Right atrium auricular region (tissue), 2 donors: Measurements from ENCODE around the gene CRELD1. TPM values are rescaled to one million over a fixed set of nuclear protein-coding genes. Genes with fewer than 3 reads are reported as not detected.

Source experiments
- DNase-seq: peaks from one replicate; pipeline ENCODE4 v3.0.0-alpha.2; 2019; ENCODE audit warnings: low spot score
- H3K27ac ChIP-seq, 2 donors: fragments of 200-600 bp; sonication (generic); 1 replicate in 1 of 2; 2 replicates in 1 of 2; pipeline ENCODE4 v1.5.1; 2016 to 2019
- H3K27me3 ChIP-seq, 2 donors: fragments of 200-600 bp; sonication (generic); one replicate each; pipeline versions ENCODE4 v1.5.1 to v1.6.0; 2017 to 2019
- H3K36me3 ChIP-seq: fragments of 200-600 bp; sonication (generic); one replicate; pipeline ENCODE4 v1.5.1; 2016
- H3K4me1 ChIP-seq, 2 donors: fragments of 200-600 bp; sonication (generic); one replicate each; pipeline versions ENCODE4 v1.5.1 to v1.6.0; 2017 to 2019
- H3K4me3 ChIP-seq, 2 donors: fragments of 200-600 bp; sonication (generic); 1 replicate in 1 of 2; 2 replicates in 1 of 2; pipeline ENCODE4 v1.5.1; 2017 to 2019; ENCODE audit warnings: mild to moderate bottlenecking in 1 of 2, moderate library complexity in 1 of 2
- H3K9me3 ChIP-seq, 2 donors: fragments of 200-600 bp; sonication (generic); one replicate each; pipeline ENCODE4 v1.5.1; 2019
- total RNA-seq, 2 donors: library from RNA; depleted of rRNA; stranded (reverse); fragments of >200 nt; gene quantifications; one replicate each; pipeline ENCODE4 v1.1.0, GENCODE V29; 2016
- TF ChIP-seq, protein P1 (sequence below), 2 donors: fragments of 200-600 bp; sonication (generic); IDR thresholded peaks; one replicate each; pipeline ENCODE4 v1.5.1; 2019; ENCODE audit warnings: antibody characterized with exemption in 2 of 2

Gene CRELD1
- total RNA-seq, 2 donors from 2014 or later: 63.9 to 79.0 TPM

DNA sequence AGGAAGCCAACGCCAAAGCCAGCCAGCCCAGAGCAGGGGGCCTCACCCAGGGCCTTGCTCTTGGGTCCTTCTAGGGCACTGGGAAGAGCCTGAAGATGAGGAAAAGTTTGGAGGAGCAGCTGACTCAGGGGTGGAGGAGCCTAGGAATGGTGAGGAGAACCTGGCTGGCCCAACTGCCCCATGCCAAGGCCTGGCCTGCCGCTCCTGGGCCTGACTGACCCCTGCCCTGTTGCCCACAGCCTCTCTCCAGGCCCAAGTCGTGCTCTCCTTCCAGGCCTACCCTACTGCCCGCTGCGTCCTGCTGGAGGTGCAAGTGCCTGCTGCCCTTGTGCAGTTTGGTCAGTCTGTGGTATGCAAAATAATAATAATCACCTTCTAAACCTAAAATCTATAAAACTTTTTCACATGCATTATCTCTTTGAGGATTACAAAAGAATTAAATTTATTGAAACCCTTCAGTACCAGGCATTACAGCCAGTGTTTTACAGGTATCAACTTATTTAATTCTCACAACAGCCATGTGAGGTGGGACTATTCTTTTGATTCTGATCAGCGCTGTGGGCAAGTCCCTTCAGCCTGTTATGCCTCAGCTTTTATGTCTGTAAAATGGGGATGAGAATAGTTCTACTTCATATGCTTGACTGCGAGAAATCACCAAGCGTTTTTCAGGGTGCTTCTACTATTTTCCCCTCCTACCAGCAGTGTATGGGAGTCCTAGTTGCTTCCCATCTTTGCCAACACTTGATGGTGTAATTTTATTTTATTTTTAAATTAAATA, 15.2 kb upstream of the CRELD1 start:
- DNase-seq: no peak
- H3K9me3 ChIP-seq: no peaks in the 10 kb centered on the region
- H3K4me1 ChIP-seq: peaks cover 0 to 36% of the 10 kb centered on the region in 2 donors
- H3K27ac ChIP-seq: no peak overlapping the region
- H3K36me3 ChIP-seq: peaks cover 14% of the 10 kb centered on the region
- TF ChIP-seq, protein P1, sequence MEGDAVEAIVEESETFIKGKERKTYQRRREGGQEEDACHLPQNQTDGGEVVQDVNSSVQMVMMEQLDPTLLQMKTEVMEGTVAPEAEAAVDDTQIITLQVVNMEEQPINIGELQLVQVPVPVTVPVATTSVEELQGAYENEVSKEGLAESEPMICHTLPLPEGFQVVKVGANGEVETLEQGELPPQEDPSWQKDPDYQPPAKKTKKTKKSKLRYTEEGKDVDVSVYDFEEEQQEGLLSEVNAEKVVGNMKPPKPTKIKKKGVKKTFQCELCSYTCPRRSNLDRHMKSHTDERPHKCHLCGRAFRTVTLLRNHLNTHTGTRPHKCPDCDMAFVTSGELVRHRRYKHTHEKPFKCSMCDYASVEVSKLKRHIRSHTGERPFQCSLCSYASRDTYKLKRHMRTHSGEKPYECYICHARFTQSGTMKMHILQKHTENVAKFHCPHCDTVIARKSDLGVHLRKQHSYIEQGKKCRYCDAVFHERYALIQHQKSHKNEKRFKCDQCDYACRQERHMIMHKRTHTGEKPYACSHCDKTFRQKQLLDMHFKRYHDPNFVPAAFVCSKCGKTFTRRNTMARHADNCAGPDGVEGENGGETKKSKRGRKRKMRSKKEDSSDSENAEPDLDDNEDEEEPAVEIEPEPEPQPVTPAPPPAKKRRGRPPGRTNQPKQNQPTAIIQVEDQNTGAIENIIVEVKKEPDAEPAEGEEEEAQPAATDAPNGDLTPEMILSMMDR (IDR thresholded peaks at IDR 0.05): no peak
- no peaks in the 10 kb centered on the region for H3K27me3 ChIP-seq
- no peak overlapping the region for H3K4me3 ChIP-seq

GRCh38 chr3:9928158-9928557, 5.5 kb upstream of the CRELD1 start:
- peaks cover 0 to 9% of the 10 kb centered on the region in 2 donors for H3K4me1 ChIP-seq
- no peak overlapping the region for H3K4me3 ChIP-seq
- peaks cover 41% of the 10 kb centered on the region for H3K36me3 ChIP-seq
- no peak for DNase-seq
- H3K9me3 ChIP-seq: no peaks in the 10 kb centered on the region
- TF ChIP-seq, protein P1 (IDR thresholded peaks at IDR 0.05): no peak
- no peak overlapping the region for H3K27ac ChIP-seq
- H3K27me3 ChIP-seq: no peaks in the 10 kb centered on the region

GRCh38 chr3:9930804-9931418, 2.7 kb upstream of the CRELD1 start:
- TF ChIP-seq, protein P1 (IDR thresholded peaks at IDR 0.05): peak in 1 of 2 donors; percentile 27
- no peaks in the 10 kb centered on the region for H3K27me3 ChIP-seq
- no peak overlapping the region for H3K4me3 ChIP-seq
- H3K27ac ChIP-seq: no peak overlapping the region
- H3K36me3 ChIP-seq: peaks cover 24% of the 10 kb centered on the region
- H3K4me1 ChIP-seq: peaks cover 0 to 27% of the 10 kb centered on the region in 2 donors
- H3K9me3 ChIP-seq: no peaks in the 10 kb centered on the region
- DNase-seq: no peak

DNA sequence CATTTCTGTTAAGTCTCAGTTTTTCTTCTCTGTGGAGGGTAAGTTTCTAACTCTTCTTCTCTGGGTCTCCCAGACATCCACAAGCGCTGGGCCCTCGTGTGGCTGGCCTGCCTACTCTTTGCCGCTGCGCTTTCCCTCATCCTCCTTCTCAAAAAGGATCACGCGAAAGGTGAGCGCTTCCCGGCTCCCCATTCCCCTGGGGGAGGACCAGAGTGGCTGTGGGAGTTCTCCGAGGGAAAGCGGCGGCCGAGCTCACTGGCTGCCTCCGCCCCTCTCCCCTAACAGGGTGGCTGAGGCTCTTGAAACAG, 1.1 kb upstream of the CRELD1 start:
- Histone ChIP-seq H3K4me3 (peak overlapping the region; percentile 68 to 81), H3K27me3 (no peaks in the 10 kb centered on the region), H3K36me3 (peaks cover 33% of the 10 kb centered on the region), H3K27ac (peak overlapping the region; percentile 97 to 98), H3K4me1 (peaks cover 0 to 31% of the 10 kb centered on the region in 2 donors), H3K9me3 (no peaks in the 10 kb centered on the region)
- no peak for DNase-seq
- TF ChIP-seq, protein P1 (IDR thresholded peaks at IDR 0.05): no peak

GRCh38 chr3:9932843-9933560, 632 bp upstream of the CRELD1 start:
- Histone ChIP-seq H3K9me3 (no peaks in the 10 kb centered on the region), H3K4me3 (peak overlapping the region; percentile 68 to 81), H3K27ac (peak overlapping the region; percentile 97 to 98), H3K36me3 (peaks cover 38% of the 10 kb centered on the region), H3K27me3 (no peaks in the 10 kb centered on the region), H3K4me1 (peaks cover 0 to 31% of the 10 kb centered on the region in 2 donors)
- DNase-seq: peak; percentile 90
- TF ChIP-seq, protein P1 (IDR thresholded peaks at IDR 0.05): peak; percentile 69 to 91
